Neural cell (in vitro differentiated cells): Measurements from ENCODE around the gene WWC2.

Experiments used
- CTCF ChIP-seq: fragments of 450-650 bp; IDR thresholded peaks from 2 replicates; pipeline ENCODE4 v1.5.1; 2014; ENCODE audit warnings: antibody characterized with exemption, mild to moderate bottlenecking, moderate library complexity; ENCODE audit not compliant: poor library complexity, severe bottlenecking
- EP300 ChIP-seq: fragments of 450-650 bp; conservative IDR thresholded peaks from 2 replicates; pipeline ENCODE4 v1.6.1; 2014; ENCODE audit warnings: antibody characterized with exemption, mild to moderate bottlenecking, moderate library complexity; ENCODE audit not compliant: poor library complexity, severe bottlenecking
- EZH2 ChIP-seq: fragments of 200-600, 300-800 bp; shearing (Covaris generic), sonication (generic); IDR thresholded peaks from 2 replicates; pipeline ENCODE4 v1.6.1; 2014; ENCODE audit warnings: antibody characterized with exemption, low read length, borderline replicate concordance, mild to moderate bottlenecking; ENCODE audit not compliant: insufficient read depth, poor library complexity, severe bottlenecking
- POLR2AphosphoS5 ChIP-seq: IDR thresholded peaks from 2 replicates; pipeline ENCODE4 v1.6.1; 2012
- SMC3 ChIP-seq: fragments of 450-650 bp; conservative IDR thresholded peaks from 2 replicates; pipeline ENCODE4 v1.6.1; 2014; ENCODE audit warnings: antibody characterized with exemption, mild to moderate bottlenecking, moderate library complexity; ENCODE audit not compliant: poor library complexity
- TAF1 ChIP-seq: IDR thresholded peaks from 2 replicates; pipeline ENCODE4 v1.6.1; 2012; ENCODE audit warnings: low read depth

GRCh38 chr4:183145773-183146172, 46.7 kb downstream of the WWC2 start:
- no peak for TF ChIP-seq EP300
- TF ChIP-seq CTCF = no peak
- TF ChIP-seq EZH2 = no peak
- TF ChIP-seq SMC3 = no peak
- TF ChIP-seq POLR2AphosphoS5 = no peak
- no peak for TF ChIP-seq TAF1
